CD4-positive, alpha-beta T cell (primary cell): Measurements from ENCODE around the gene MIOX. TPM values are rescaled to one million over a fixed set of nuclear protein-coding genes. Genes with fewer than 3 reads are reported as not detected.

Experiments used
- ATAC-seq: fragments of 200-7000 bp; cut with Tn5 transposase; one replicate; pipeline ENCODE4 v1.10.0; 2022; ENCODE audit warnings: mild to moderate bottlenecking; ENCODE audit not compliant: poor library complexity
- CTCF ChIA-PET: fragments of 350-600 bp; sonication (Branson Sonifier 250); formaldehyde crosslinking; loops from one replicate; lab custom pipeline; 2021; ENCODE audit warnings: antibody characterized with exemption, inconsistent platforms; lab: Charles Lee
- POLR2A ChIA-PET: fragments of 350-600 bp; sonication (Branson Sonifier 250); formaldehyde crosslinking; loops from one replicate; lab custom pipeline; 2021; ENCODE audit warnings: antibody characterized with exemption, inconsistent platforms; lab: Charles Lee
- DNase-seq, 14 experiments: peaks; one replicate each; pipeline ENCODE4 v3.0.0-alpha.2; 2013 to 2020; ENCODE audit warnings: mixed read lengths in 2 of 14
- H3K27ac ChIP-seq, 2 donors: one replicate each; pipeline versions ENCODE4 v1.5.1 to v1.7.0; 2013; ENCODE audit warnings: low read length in 2 of 2, low read depth in 1 of 2, mild to moderate bottlenecking in 1 of 2
- H3K27me3 ChIP-seq, 2 experiments: 1 replicate in 1 of 2; 2 replicates in 1 of 2; pipeline versions ENCODE4 v1.6.1 to v1.7.0; 2013; ENCODE audit warnings: low read length in 2 of 2, control low read depth in 1 of 2, mild to moderate bottlenecking in 1 of 2, moderate library complexity in 1 of 2; ENCODE audit not compliant: insufficient read depth in 2 of 2, control insufficient read depth in 1 of 2
- H3K36me3 ChIP-seq: one replicate; pipeline ENCODE4 v1.6.1; 2013; ENCODE audit warnings: low read length, control low read depth; ENCODE audit not compliant: insufficient read depth
- H3K4me1 ChIP-seq: one replicate; pipeline ENCODE4 v1.6.1; 2013; ENCODE audit warnings: low read length, control low read depth; ENCODE audit not compliant: insufficient read depth
- H3K4me3 ChIP-seq: one replicate; pipeline ENCODE4 v1.5.1; 2013; ENCODE audit warnings: mild to moderate bottlenecking, low read length, moderate library complexity
- H3K9me3 ChIP-seq, 2 experiments: 1 replicate in 1 of 2; 2 replicates in 1 of 2; pipeline versions ENCODE4 v1.6.1 to v1.7.0; 2013; ENCODE audit warnings: low read length in 2 of 2, mild to moderate bottlenecking in 2 of 2, control low read depth in 1 of 2, moderate library complexity in 1 of 2; ENCODE audit not compliant: control insufficient read depth in 1 of 2, insufficient read depth in 1 of 2
- H3K27ac Mint-ChIP-seq: one replicate; pipeline ENCODE4 v1.8.0; 2020; ENCODE audit warnings: mixed read lengths
- H3K27me3 Mint-ChIP-seq: one replicate; pipeline ENCODE4 v1.8.0; 2021; ENCODE audit warnings: mixed read lengths
- H3K36me3 Mint-ChIP-seq: one replicate; pipeline ENCODE4 v1.8.0; 2021; ENCODE audit warnings: low read depth, mixed read lengths
- H3K4me1 Mint-ChIP-seq: one replicate; pipeline ENCODE4 v1.8.0; 2021; ENCODE audit warnings: low read depth, mixed read lengths
- H3K4me3 Mint-ChIP-seq: one replicate; pipeline ENCODE4 v1.8.0; 2020; ENCODE audit warnings: mild to moderate bottlenecking, mixed read lengths
- H3K9me3 Mint-ChIP-seq: one replicate; pipeline ENCODE4 v1.8.0; 2020; ENCODE audit warnings: mixed read lengths
- intact Hi-C, 2 experiments: fragments of 100-400 bp; cut with DNase I in 1 of 2; cut with micrococcal nuclease in 1 of 2; formaldehyde crosslinking; loops; one replicate each; pipeline versions ENCODE4 v1.15.1 to v1.9.0; 2023 to 2025; cut with DNase I, micrococcal nuclease
- total RNA-seq, 174 experiments: library from RNA in 2 of 174; stranded (reverse) in 2 of 174; gene quantifications; one replicate each; pipeline ENCODE4 v1.2.3 and lab custom pipeline; 2021 to 2026
- TF ChIP-seq, protein P1 (sequence below): fragments of 200-600 bp; IDR thresholded peaks from one replicate; pipeline ENCODE4 v1.8.0; 2022; ENCODE audit warnings: antibody characterized with exemption, mild to moderate bottlenecking

MIOX gene
- total RNA-seq, 2 experiments from 2014 or later: not detected

DNA sequence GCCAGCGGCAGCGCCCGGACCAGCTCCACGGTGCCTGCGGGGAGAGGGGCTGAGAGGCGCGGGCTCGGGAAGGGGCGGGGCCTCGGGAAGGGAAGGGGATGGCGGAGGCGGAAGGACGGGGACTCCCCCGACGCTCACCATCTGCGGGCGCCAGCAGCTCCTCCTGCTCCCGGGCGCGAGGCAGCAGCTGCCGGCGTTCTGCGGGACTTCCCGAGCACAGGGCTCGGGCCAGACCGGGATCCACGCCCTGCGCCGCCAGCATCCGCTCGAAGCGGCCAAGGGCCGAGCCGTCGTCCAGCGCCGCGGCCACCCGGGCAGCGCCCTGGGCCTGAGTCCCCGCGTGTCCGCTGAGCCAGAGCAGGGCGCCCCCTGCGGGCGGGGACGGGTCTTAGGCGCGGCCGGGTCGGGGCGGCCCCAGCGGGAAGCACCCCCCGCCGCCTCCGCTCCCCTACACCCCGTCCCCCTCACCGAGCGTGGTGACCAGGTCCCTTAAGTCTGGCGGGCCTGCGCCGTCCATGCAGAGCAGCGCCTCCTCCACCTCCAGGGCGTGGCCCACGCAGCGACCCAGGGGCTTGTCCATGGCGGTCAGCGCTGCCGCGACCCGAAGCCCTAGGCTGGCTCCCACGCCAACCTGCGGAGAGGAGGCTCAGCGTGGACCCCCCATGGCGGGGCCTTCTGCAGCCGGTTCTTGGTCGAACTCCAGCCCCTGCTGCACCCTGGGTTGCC lies 39.6 kb downstream of the MIOX start:
- DNase-seq (peak; percentile 61 to 94 (median 80)), ATAC-seq (peak; percentile 43)
- Mint-ChIP-seq H3K27ac (peak overlapping the region; percentile 90), H3K27me3 (no peaks in the 10 kb centered on the region), H3K4me1 (peaks cover 32% of the 10 kb centered on the region), H3K9me3 (no peaks in the 10 kb centered on the region), H3K36me3 (peaks cover 26% of the 10 kb centered on the region), H3K4me3 (peak overlapping the region; percentile 83)
- Histone ChIP-seq H3K27me3 (no peaks in the 10 kb centered on the region), H3K27ac (peak overlapping the region; percentile 81 to 88), H3K9me3 (no peaks in the 10 kb centered on the region), H3K4me3 (peak overlapping the region; percentile 64), H3K4me1 (peaks cover 63% of the 10 kb centered on the region), H3K36me3 (peaks cover 29% of the 10 kb centered on the region)
- TF ChIP-seq, protein P1, sequence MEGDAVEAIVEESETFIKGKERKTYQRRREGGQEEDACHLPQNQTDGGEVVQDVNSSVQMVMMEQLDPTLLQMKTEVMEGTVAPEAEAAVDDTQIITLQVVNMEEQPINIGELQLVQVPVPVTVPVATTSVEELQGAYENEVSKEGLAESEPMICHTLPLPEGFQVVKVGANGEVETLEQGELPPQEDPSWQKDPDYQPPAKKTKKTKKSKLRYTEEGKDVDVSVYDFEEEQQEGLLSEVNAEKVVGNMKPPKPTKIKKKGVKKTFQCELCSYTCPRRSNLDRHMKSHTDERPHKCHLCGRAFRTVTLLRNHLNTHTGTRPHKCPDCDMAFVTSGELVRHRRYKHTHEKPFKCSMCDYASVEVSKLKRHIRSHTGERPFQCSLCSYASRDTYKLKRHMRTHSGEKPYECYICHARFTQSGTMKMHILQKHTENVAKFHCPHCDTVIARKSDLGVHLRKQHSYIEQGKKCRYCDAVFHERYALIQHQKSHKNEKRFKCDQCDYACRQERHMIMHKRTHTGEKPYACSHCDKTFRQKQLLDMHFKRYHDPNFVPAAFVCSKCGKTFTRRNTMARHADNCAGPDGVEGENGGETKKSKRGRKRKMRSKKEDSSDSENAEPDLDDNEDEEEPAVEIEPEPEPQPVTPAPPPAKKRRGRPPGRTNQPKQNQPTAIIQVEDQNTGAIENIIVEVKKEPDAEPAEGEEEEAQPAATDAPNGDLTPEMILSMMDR: peak; percentile 75
- ChIA-PET CTCF (interaction anchor here (0.8 to 5.2 kb wide), 45 partner anchors 9 to 283 kb away, joined by 3 to 70 read pairs (median 5); partner anchors contain the start of genes ADM2, ARSA, CHKB and HDAC10), POLR2A (interaction anchor here (0.7 to 6.7 kb wide), 35 partner anchors 9 to 336 kb away, joined by 3 to 258 read pairs (median 7); partner anchors contain the start of genes ADM2, ARSA, CHKB and CPT1B)
- intact Hi-C loops: loop anchor here (2.0 to 5.0 kb wide), 5 partner anchors 35 to 96 kb away; partner anchors contain the start of genes CHKB (in 1 of the 2) and SYCE3 (in 1 of the 2)

DNA sequence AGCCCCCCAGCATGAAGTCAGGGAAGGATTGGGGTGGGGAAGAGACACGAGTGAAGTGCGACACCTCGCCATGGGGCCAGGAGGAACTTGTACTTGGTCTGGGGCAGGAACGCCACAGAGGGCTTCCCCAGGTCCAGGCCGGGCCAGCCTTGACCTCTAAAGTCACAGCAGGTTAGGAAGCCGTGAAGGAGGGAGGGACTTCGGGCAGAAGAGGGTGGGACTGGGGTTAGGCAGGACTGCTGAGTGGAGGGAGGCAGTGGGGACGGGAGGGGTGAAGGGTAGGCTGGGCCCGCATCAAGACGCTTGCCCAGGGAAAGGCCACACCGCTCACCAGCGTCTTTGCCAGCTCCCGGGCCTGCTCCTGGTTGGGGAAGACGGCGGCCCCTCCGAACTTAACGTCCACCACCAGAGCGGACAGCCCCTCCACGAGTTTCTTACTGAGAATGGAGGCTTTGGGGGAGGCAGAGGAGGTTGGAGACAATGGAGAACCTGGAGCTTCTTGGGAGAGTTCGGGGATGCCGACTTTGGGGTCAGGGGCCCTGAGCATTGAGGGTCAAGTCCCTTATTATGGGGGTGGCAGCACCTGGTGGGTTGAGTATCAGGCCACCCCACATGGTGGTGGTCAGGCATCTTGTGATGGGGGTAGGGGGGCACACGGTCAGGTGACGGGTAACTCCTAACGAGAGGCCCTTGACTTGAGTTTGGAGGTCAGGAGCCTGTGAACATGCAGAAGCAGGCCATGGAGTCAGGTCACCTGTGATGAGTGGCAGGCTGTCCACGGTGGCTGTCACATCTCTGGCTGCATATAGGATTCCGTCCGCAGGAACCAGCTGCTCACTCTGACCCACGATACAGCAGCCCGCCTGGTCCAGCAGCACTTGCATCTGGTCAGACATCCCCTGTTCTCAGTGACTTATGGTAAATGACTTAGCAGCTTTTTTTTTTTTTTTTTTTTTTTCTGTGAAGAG lies 40.5 kb downstream of the MIOX start:
- H3K4me3 Mint-ChIP-seq: peak overlapping the region; percentile 83
- peaks cover 25% of the 10 kb centered on the region for H3K36me3 Mint-ChIP-seq
- H3K27ac Mint-ChIP-seq: peak overlapping the region; percentile 90
- ATAC-seq (no peak), DNase-seq (peak in 7 of 14 experiments; percentile 29 to 71 (median 50))
- ChIA-PET POLR2A (interaction anchor here (0.6 to 6.7 kb wide), 8 partner anchors 11 to 336 kb away, joined by 3 to 258 read pairs (median 35); partner anchors contain the start of genes KLHDC7B, LMF2, NCAPH2 and SYCE3), CTCF (interaction anchor here (0.7 to 5.2 kb wide), 4 partner anchors 13 to 94 kb away, joined by 3 to 70 read pairs (median 36); partner anchors contain the start of gene SYCE3)
- no peaks in the 10 kb centered on the region for H3K27me3 Mint-ChIP-seq
- TF ChIP-seq, protein P1: no peak
- Histone ChIP-seq H3K9me3 (no peaks in the 10 kb centered on the region), H3K27me3 (no peaks in the 10 kb centered on the region), H3K36me3 (peaks cover 20% of the 10 kb centered on the region), H3K27ac (peak overlapping the region; percentile 81 to 88), H3K4me3 (peak overlapping the region; percentile 64), H3K4me1 (peaks cover 71% of the 10 kb centered on the region)
- no peaks in the 10 kb centered on the region for H3K9me3 Mint-ChIP-seq
- peaks cover 33% of the 10 kb centered on the region for H3K4me1 Mint-ChIP-seq
- intact Hi-C loops: loop anchor here (2.0 to 5.0 kb wide), 5 partner anchors 34 to 95 kb away; partner anchors contain the start of genes CHKB (in 1 of the 2) and SYCE3 (in 1 of the 2)
